Bronchial epithelial cell (primary cell): ENCODE measurements around the gene RHOBTB1. TPM values are rescaled to one million over a fixed set of nuclear protein-coding genes. Genes with fewer than 3 reads are reported as not detected.

Experiments used
- DNase-seq: peaks from one replicate; pipeline ENCODE4 v3.0.0-alpha.2; 2010; ENCODE audit warnings: low read depth
- FAIRE-seq: peaks from 2 replicates; lab custom pipeline; 2011; peaks lifted over from hg19 to GRCh38; lab: Jason Lieb, UNC
- H3K27me3 ChIP-seq: 2 replicates; pipeline ENCODE4 v1.5.1; 2011; ENCODE audit warnings: low read length; ENCODE audit not compliant: control insufficient read depth, insufficient read depth
- H3K36me3 ChIP-seq: 2 replicates; pipeline ENCODE4 v1.5.1; 2011; ENCODE audit warnings: low read length; ENCODE audit not compliant: control insufficient read depth, insufficient read depth
- H3K4me3 ChIP-seq: 2 replicates; pipeline ENCODE4 v1.5.1; 2011; ENCODE audit warnings: mild to moderate bottlenecking, low read depth, low read length, control low read depth
- total RNA-seq: library from RNA; depleted of rRNA; stranded (reverse); fragments of >200 nt; gene quantifications from 2 replicates; pipeline ENCODE4 v1.2.1, GENCODE V29; 2014
- TF ChIP-seq, protein P1 (sequence below): IDR thresholded peaks from 2 replicates; pipeline ENCODE4 v1.5.1; 2011; ENCODE audit warnings: mild to moderate bottlenecking, moderate library complexity, low read length, control low read depth, inconsistent platforms; ENCODE audit not compliant: insufficient read depth, severe bottlenecking

RHOBTB1 gene
- total RNA-seq, 1 donor from 2014 or later: 6.3 TPM

DNA sequence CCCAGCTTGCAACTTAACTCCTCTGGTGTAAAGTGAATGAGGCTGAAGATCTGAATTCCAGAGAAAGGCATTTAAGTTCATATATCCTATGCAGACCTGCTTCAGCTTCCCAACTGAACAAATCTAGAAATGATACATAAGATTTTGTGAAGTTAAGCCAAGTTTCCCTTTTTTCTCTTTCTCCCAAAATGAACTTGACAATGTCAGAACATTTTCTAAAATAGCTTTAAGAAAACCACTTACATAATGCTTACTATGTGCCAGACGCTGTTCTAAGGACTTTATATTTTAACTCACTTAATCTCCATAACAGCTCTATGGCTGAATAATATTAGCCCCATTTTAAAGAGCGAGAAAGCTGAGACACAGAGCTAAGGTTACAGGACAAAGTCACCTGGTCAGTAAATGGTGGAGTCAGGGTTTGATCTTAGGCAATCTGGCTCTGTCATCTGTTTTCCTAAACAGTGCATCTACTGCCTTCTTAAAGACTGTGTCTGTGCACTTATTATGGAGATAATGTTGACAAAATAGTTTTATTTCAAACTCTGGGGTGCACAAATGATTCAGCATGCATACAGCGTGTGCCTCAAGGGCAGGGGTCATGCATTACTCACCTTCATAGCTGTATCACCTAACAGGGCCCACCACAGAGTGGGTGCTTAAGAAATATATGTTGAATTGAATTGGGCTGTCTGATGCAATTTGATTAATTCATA lies 66.8 kb downstream of the RHOBTB1 start:
- Histone ChIP-seq H3K4me3 (no peak overlapping the region), H3K36me3 (no peaks in the 10 kb centered on the region), H3K27me3 (no peaks in the 10 kb centered on the region)
- FAIRE-seq: no peak
- peak; percentile 30 for DNase-seq
- TF ChIP-seq, protein P1, sequence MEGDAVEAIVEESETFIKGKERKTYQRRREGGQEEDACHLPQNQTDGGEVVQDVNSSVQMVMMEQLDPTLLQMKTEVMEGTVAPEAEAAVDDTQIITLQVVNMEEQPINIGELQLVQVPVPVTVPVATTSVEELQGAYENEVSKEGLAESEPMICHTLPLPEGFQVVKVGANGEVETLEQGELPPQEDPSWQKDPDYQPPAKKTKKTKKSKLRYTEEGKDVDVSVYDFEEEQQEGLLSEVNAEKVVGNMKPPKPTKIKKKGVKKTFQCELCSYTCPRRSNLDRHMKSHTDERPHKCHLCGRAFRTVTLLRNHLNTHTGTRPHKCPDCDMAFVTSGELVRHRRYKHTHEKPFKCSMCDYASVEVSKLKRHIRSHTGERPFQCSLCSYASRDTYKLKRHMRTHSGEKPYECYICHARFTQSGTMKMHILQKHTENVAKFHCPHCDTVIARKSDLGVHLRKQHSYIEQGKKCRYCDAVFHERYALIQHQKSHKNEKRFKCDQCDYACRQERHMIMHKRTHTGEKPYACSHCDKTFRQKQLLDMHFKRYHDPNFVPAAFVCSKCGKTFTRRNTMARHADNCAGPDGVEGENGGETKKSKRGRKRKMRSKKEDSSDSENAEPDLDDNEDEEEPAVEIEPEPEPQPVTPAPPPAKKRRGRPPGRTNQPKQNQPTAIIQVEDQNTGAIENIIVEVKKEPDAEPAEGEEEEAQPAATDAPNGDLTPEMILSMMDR: no peak

DNA sequence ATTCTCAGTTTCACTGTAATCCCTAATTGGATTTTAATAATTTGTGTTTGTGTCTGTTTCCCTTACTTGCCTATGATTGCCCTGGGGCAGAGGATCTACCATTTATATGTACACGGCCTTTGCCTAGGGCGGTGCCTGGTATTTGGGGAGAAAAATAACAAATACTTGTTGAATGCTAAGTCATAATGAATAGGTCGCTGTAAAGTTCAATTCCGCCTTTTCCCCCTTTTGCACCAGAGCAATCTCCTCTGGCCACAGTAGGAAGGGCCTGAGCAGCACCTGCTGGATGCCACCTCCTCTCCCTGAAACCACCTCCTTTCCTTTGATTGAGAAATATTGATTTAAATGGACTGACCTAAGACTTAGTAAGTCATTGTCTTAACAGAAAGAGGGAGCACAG lies 70.2 kb downstream of the RHOBTB1 start:
- TF ChIP-seq, protein P1: no peak
- no peak overlapping the region for H3K4me3 ChIP-seq
- FAIRE-seq (no peak), DNase-seq (no peak)
- no peaks in the 10 kb centered on the region for H3K27me3 ChIP-seq
- H3K36me3 ChIP-seq: no peaks in the 10 kb centered on the region

DNA sequence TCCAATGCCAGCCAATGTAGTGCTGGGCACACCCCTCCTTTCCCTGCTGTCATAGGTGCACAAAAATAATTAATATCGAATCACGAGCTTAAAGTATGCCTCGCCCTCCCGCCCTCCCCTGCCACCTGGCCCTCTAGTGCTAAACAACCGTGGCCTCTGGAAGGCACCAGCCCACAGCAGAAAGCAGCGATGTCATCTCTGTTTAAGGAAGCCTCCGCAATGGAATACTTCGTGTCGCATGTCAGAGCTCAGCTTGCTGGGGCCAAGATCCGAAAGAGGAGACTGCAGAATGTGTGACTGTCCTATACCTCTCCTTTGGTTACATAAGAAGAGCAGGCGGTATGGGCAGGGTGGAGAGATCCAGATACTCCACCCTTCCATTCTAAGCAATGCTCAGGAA lies 71.5 kb downstream of the RHOBTB1 start:
- TF ChIP-seq, protein P1: no peak
- no peak for DNase-seq
- Histone ChIP-seq H3K4me3 (no peak overlapping the region), H3K27me3 (no peaks in the 10 kb centered on the region), H3K36me3 (no peaks in the 10 kb centered on the region)
- no peak for FAIRE-seq

DNA sequence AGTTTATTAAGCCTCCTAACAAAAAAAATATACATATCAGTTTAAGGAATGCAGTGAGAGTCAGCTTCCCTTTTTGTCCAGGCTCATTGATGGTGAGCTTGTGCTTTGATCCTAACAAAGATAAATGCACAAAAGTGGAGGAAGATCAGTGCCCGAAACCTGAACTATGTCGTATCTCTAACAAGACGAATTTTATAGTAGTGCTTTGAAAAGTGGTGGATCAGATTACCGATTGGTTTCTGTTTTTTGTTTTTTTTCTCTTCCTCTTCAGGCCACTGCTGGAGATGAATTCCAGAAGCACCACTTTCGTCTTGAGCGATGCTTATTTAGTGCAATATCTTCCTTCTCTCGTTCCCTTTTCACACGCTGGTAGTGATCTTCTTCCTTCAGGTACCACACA lies 72.8 kb downstream of the RHOBTB1 start:
- TF ChIP-seq, protein P1: no peak
- FAIRE-seq (no peak), DNase-seq (no peak)
- H3K36me3 ChIP-seq: no peaks in the 10 kb centered on the region
- no peak overlapping the region for H3K4me3 ChIP-seq
- H3K27me3 ChIP-seq: no peaks in the 10 kb centered on the region

DNA sequence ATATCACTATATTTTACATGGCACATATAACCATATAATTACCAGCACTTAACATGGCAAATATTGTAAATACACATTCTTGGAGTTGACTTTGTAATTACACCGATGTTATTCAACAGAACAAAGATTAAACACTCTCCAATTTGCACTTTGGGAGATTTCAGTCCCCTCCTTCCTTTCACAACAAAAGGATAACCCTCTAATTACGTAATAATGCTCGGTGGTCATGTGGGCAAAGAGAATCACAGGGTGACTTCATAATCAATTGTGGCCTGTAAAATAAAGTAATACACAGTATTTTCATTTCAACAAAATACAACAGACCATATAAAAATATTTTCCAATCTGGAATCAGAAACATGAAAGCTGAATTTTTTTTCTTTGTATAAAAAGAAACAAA lies 73.2 kb downstream of the RHOBTB1 start:
- TF ChIP-seq, protein P1: no peak
- H3K4me3 ChIP-seq: no peak overlapping the region
- DNase-seq: no peak
- H3K27me3 ChIP-seq: no peaks in the 10 kb centered on the region
- no peak for FAIRE-seq
- H3K36me3 ChIP-seq: no peaks in the 10 kb centered on the region

DNA sequence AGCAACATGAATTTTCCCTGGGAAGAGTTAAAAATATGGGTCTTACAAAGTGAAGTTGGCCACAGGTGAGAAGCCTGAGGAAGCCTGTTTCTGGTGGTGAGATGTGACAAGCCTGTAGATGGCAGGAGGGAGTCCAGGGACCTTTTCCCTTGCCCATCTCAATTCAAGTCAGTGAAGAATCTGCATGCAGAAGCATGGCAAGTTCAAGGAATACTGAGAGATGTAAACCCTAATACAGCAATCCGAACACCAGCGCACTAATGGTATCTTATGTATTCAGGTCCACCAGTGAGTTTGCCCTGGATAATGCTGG lies 73.6 kb downstream of the RHOBTB1 start:
- H3K27me3 ChIP-seq: no peaks in the 10 kb centered on the region
- no peaks in the 10 kb centered on the region for H3K36me3 ChIP-seq
- FAIRE-seq (no peak), DNase-seq (peak; percentile 8)
- TF ChIP-seq, protein P1: peak; percentile 20
- no peak overlapping the region for H3K4me3 ChIP-seq
